Hematopoietic multipotent progenitor cell (in vitro differentiated cells): ENCODE measurements around the gene IL15RA. TPM values are rescaled to one million over a fixed set of nuclear protein-coding genes. Genes with fewer than 3 reads are reported as not detected.

Experiments used
- DNase-seq, 3 donors: peaks; one replicate each; pipeline ENCODE4 v3.0.0-alpha.2; 2011 to 2015; ENCODE audit warnings: low read depth in 2 of 3, low spot score in 2 of 3
- total RNA-seq: library from RNA; depleted of rRNA; stranded (reverse); fragments of >200 nt; gene quantifications from one replicate; pipeline ENCODE4 v1.2.3, GENCODE V29; 2012

IL15RA gene, protein sequence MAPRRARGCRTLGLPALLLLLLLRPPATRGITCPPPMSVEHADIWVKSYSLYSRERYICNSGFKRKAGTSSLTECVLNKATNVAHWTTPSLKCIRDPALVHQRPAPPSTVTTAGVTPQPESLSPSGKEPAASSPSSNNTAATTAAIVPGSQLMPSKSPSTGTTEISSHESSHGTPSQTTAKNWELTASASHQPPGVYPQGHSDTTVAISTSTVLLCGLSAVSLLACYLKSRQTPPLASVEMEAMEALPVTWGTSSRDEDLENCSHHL
- total RNA-seq = 12.4 TPM

DNA sequence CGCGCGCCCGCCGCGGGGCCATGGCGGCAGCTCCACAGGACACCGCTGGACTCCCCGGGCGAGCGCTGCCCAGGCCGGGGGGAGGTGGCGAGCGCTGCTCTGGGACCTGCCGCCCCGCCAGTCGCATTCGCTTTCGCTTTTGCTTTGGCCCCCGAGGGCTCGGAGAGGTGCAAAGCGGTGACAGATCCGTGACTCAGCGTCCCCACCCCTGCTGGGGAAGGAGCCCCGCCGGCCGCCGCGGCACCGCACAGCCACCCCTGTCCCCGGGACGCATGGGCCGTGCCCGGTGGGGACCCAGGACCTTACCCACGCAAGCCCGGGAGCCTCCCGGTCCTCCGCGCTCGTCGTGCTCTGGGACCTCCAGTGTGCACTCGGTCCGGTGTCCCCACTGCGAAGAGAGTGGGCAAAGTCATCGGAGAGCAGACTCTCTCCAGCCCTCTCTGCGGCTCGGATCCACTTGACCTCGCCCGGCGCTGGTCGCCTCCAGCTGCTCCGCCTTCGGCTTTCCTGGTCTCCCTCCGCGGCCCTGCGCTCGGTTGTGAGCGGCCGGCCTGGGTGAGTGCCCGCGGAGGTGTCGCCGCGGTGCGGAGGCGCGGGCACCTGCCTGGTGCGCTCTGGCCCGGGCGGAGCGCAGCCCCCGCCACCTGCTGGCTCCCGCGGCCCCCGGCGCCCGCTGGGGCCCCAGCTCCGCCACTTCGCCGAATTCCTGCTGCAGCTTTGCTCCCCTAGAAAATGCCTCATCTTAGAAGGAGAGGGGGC, at the start of gene IL15RA:
Gene IL15RA, minus strand, starts transcription at position 73 of the 759 bp plus-strand sequence. Its CDS starts 51 bp downstream, at position 22.
- DNase-seq = peak; percentile 54 to 91 (median 88)

DNA sequence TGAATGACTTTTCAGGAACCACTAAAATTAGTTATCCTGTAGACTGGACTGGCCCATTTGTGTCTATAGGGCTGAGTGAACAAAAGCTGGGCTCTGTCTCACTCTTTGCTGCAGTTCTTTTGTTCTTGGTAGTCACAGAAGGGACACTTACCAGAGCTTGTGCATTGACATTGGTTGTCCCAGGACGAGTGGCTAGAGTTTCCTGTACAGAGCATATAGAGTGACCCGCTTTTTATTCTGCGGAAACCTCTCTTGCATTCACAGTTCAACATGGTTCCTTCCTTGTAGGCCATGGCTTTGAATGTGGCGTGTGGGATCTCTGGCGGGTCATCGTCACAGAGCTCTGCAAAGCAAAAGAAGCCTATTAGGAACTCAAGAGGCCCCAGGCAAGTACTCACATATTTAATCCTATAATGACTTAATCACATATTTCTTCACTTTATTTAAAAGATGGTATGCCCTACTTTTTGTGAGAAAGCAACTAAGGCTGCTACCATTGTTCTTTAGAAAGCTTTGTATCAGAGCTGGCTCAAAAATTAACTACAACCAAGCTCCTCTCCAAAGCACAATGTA, 48.4 kb upstream of the IL15RA start:
- DNase-seq = no peak

DNA sequence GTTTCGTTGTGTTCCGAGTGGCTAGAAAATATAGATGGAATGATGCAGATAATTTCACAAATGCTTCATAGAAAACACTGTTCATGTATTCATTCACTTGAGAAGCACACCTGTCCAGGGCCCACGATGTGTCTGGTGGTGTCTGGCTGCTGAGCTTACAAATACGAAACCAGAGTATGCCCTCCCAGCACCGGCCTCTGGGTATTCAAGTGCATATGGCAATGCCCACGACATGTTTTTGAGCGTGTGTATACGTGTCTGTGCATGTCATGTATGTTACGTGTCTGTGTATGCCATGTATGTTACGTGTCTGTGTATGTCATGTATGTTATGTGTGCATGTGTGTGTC, 47.0 kb upstream of the IL15RA start:
- DNase-seq = no peak

DNA sequence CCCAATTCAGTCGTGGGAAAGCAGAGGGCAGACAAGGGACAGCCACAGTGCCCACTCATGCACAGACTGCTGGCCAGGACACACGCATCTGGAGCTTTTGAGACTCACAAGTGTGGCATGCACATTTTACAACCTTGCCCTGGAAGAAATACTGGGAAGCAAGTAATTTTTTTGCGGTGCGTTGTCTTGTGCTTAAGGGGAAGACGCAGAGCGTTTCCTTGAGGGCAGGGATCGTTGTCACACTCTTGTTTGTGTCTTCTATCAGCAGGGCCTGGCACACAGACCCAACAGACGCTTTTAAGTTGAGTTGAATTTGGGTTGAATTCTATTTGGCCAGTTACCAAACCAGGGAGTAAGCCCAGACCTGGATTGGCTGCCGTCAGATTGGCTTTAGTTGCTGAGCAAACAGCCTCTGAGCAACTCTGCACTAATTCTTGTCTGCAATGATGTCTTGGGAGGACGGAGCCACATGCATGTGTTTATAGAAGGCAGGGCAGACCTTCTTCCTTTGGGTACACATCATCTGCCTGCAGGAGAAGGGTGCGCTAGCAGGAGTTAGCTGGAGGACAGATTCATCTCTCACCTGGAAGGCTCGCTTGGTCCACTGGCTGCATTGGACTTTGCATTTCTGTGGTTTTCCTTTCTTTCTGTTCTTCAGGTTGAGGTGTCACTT, 46.5 kb upstream of the IL15RA start:
- no peak for DNase-seq

DNA sequence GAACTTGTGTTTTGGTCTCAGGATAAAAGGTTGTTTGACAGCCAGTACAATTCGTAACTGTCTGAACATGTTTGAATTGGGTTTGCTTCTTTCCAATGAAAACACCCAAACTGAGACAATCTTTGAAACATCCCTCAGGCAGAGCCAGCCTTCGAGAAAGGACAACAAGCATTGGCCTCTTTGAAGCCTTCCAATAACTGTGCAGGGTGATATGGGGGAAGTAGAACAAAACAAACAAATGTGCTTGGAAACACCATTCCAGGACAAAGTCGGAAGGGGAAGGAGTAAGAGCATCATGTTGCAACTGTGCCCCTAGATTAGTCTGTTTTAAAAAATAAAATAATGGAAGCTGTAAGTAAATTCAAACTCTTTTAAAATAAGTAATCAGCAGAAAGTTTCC, 45.3 kb upstream of the IL15RA start:
- DNase-seq = no peak

DNA sequence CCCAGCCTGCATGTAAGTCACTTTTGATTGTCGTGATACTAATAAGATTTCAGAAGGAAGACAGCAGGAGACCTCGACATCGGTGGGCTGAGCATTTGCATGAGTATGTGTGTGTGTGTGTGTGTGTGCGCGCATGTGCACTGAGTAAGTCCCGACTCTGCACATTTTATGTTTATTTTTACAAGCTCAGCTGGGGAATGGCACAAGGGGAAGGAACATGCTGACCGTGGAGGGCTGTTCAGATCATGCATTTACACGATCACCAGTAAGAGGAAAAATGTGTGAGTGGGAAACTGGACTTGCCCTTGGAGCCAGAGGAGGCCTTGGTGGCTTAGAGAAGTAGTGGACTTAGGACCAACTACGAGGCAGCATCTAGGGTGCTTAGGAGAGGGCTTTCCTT, 43.5 kb upstream of the IL15RA start:
- peak in 2 of 3 donors; percentile 16 to 54 for DNase-seq

DNA sequence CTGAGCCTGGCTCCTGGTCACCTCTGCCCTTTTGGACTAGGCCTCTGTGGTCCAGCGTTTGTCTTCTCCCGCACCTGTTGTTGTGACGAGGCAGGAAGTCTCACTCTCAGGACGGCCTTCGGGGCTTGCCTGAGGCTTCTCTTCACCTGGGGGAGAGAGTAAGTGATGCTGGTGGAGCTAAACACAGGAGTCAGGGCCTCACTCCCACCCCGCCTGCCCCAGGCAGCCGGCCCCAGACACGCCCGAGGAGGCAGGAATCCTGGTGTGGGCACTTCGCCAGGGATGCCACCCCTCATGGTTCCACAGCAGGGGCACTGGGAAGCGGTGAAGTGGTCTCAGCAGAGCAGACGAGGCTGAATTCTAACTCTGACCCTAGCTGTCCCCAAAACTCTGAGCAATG, 42.5 kb upstream of the IL15RA start:
- DNase-seq = no peak

DNA sequence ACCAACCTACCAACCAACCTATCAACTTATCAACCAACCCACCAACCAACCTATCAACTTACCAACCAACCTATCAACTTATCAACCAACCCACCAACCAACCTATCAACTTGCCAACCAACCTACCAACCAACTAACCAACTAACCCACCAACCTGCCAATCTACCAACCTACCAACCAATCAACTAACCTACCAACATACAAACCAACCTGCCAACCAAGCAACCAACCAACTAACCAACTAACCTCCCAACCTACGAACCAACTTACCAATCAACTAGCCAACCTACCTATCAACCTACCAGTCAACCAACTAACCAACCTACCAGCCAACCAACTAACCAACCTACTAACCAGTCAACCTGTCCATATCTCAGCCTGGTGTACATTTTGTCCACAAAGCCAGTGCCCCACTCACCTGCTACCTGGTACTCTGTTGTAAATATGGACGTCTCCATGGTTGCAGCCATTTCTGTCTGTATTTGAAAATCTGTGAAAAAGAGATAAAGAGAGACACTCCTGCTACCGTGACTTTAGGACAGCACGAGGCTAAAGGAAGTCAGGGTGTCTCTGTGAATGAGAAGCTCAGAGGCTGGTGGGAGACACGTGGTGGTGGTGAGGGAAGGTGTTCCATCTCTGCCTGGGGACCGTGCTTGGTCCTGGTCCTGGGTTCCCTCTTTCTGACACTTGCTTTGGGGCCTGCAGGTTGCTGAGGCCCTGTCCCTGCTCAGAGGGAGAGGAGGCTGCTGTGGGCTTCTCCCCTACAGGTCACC, 41.9 kb upstream of the IL15RA start:
- DNase-seq = no peak

DNA sequence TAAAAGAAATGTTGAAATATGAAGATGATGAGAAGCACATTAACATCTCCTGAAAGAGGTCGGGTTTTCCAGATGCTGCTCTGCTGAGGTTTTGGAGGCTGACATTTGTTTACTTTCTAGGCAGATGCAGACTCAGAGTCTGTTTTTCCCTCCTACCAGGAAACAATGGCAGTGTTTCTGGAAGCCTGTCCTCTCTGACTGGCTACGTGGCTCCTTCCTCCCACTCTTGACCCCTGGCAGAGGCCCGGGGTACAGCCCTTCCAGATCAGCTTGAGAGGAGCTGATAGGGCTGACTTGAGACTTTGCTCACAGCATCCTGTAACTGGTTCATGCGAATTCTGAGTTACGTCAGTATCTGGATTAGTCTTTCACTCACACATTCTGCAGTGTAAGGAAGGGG, 41.1 kb upstream of the IL15RA start:
- DNase-seq = no peak

DNA sequence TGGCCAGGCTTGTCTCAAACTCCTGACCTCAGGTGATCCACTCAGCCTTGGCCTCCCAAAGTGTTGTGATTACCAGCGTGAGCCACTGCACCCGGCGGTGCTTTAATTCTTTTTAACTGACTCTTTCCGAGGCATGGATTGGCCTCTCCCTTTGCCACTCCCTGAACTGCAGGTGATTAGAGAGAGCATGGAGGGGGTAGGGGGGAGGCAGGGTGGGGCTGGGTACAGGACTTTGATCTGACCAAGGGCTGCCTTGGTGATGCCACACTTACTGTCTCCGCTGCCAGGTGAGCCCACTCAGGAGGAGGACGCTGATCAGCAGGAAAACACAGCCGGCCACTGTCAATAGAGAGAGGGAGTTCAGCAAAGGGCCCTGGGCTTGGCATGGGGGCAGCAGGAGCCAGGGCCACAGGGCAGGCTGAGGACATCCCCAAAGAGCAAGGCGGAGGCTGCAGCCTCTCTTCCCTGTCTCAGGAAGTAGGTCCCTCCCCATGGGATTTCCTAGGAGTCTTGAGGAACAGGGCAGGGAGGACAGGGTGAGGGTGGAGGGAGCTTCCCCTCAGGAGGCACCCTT, 40.5 kb upstream of the IL15RA start:
- no peak for DNase-seq

DNA sequence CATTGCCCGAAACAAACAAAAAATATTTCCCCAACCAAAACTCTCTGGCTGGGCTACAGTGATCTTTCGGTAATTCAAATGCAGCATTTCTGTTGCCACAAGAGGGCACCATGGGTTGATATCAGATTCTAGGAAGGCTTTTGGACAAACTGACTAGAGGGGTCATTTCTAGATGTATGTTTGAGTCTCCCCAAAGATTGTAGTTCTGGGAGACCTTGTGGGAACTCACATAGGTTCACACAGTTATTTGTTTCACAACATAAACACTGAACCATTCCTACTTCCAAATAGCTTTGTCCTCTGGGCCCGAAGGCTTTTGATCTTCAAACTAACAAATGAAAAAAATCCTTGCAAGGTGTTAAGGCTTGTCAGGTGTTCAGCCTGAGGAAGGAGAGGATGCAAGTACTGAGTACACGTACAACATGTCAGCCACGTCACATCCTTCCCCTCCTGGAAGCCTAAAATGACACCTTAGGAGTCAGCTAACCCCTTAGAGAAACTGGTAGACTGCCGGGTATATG, 37.0 kb upstream of the IL15RA start:
- DNase-seq = peak; percentile 52 to 74 (median 61)

DNA sequence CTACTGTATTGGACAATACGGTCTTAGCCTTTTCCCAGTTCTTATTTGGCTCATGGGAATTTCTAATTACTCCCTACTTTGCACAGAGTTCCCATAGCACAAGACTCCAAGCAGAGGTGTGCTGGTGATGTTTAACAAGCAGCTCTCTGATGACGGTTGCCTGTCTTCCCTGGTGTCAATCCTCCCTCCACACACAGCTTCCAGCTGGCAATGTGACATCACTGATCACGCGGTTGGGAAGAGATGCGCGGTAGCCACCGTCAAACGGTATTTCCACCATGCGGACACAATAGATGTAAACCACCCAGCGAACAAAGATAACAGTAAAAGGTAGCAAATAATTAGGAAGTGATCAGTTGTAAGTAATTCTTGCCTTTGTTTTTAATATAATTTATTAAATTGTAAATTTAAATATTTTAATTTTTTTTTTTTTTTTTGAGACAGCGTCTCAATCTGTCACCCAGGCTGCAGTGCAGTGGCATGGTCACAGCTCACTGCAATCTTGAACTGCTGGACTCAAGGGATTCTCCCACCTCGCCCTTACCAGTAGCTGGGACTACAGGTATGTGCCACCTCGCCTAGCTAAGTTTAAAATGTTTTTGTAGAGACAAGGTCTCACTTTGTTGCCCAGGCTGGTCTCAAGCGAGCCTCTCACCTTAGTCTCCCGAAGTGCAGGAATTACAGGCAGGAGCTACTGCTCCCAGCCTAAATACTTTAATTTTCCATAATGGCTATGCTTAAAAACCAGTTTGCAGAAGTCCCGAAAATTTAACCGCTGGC, 36.3 kb upstream of the IL15RA start:
- DNase-seq = no peak

DNA sequence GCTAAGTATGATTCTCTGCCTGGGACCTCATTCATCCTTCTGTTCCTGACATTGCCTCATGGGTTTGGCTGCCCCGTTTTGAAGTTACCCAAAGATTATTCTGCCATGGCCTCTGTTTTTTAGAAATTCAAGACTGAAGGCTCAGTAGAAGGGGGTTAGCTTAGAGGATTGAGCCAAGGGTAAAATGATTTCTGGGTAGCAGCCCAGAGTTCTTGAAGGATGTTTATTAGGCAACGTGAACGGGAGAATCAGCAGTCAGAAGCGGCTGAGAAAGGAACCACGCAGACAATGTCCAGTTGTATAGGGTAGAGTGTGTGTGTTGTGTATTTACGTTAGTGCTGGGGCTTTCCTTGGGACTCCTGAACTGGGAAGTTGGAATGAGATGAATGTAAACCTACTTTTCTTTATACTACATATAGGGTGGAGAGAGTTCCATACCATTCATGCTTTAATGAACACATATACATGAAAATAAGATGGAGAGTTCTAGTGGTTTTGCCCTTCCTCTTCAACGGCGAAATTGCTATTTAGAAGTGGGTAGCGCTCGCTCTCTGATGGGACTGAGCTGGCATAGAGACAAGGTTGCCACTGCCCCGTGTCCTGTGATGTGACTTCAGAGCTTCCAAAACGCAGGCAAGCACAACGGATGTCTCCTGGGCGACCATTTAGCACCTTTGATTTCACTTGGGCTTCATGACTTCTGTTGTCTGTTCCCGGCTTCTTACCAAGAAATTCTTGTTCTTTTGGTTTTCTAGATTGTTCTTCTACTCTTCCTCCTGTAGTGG, 35.0 kb upstream of the IL15RA start:
- DNase-seq = no peak

DNA sequence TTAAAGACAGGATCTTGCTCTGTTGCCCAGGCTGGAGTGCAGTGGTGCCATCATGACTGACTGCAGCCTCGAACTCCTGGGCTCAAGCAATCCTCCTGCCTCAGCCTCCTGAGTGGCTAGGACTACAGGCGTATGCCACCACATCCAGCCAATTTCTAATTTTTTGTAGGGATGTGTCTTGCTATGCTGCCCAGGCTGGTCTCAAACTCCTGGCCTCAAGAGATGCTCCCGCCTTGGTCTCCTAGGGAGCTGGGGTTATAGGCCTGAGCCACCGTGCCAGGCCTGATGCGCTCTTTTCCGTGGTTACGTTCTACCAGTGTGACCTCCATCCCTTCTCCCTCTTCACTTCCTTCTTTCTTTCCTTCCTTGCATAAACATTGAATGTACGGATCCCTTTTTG, 34.2 kb upstream of the IL15RA start:
- DNase-seq = no peak

DNA sequence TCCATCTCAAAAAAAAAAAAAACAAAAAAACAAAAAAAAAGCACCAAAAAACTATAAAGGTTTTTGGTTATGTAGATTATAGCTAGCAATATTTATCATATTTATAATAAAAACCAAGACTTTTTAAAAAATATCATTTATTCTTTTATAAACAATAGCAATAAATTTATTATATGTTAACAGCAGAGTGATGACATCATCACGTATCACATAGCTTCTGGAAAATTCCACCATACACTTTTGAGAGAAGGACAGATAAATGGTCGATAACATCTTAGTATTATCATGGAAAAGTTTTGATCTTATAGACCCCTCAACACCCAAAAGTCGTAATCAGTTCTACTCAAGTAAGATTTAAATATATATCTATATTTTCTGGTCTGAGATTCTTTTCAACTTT, 33.2 kb upstream of the IL15RA start:
- no peak for DNase-seq

DNA sequence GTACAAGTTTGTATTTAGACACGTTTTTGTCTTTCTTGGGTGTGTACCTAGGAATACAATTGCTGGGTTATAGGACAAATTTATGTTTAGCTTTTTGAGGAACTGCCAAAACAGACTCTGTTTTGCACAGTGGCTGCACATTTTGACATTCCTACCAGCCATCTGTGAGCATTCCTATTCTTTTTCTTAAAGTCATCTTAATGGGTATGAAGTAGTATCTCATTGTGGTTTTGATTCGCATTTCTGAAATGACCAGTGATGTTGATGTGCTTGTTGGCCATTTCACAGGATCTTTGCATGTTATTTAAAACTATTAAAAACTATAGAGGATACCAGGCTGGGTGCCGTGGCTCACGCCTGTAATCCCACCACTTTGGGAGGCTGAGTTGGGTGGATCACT, 32.6 kb upstream of the IL15RA start:
- DNase-seq = no peak

DNA sequence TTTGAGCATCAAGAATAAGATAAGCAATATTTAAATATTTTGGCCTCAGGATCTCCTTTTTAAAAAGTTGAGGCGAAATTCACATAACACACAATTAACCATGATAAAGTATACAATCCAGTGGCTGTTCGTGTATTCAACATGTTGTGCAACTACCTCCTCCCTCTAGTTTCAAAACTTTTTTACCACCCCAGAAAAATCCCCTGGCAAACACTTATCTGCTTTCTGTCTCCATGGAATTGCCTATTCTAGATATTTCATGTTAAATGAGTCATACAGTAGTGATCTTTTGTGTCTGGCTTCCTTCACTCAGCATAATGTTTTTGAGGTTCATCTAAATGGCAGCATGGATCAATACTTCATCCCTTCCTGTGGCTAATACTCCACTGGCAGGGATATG, 31.8 kb upstream of the IL15RA start:
- DNase-seq = no peak

DNA sequence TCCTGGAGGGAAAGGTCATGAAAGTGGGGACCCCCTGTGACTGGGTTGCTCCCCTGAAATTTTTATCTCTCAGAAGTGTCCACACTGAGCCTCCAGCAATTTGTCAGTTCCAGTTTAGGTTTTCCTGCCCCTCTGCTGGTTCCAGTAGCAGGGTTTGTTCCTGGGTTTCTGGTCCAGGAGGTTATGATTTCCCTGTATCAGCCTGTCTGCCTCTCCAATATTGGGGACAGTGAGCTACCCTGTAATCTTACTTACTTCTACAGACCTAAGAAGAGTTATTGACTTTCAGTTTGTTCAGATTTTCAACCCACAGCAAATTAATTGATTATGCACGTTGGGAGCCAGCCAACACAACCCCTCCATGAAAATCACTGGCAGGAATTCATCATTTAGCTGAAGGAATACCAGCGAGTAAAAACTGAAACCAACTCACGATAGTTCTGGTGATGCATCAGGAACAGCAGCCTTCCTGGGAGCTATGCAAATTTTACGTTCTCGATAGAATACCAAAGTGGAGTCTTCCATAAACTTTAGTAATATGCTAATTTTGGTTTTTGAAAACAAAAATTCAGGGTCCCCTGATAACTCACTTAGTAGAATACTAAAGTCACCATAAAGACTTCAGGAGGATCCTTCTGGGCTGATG, 31.3 kb upstream of the IL15RA start:
- DNase-seq = no peak
